GM12891 (cell line): ENCODE data around the gene LRCH1.
A peak's percentile ranks its signal among the peaks of the same experiment; 100 is the strongest.
"Not testable (repeated sequence)": the region's sequence is repeated elsewhere in the genome, so short reads cannot be mapped to it uniquely, and the experiment has no call there.

ENCODE experiments used
- DNase-seq: peaks from one replicate; pipeline ENCODE4 v3.0.0; 2011; ENCODE audit warnings: low spot score; ENCODE audit not compliant: insufficient read length
- FAIRE-seq: peaks from 2 replicates; lab custom pipeline; 2011; peaks lifted over from hg19 to GRCh38; lab: Jason Lieb, UNC
- PAX5 ChIP-seq: IDR thresholded peaks from 2 replicates; pipeline ENCODE4 v1.6.1; 2011; ENCODE audit warnings: low read length, moderate library complexity, mild to moderate bottlenecking; ENCODE audit not compliant: insufficient read depth, severe bottlenecking
- POLR2A ChIP-seq: IDR thresholded peaks from 2 replicates; pipeline ENCODE4 v1.6.1; 2011; ENCODE audit warnings: low read depth, low read length, control low read depth
- POLR2AphosphoS5 ChIP-seq: IDR thresholded peaks from 2 replicates; pipeline ENCODE4 v1.6.1; 2011; ENCODE audit warnings: low read depth, low read length, control low read depth
- POU2F2 ChIP-seq: IDR thresholded peaks from 2 replicates; pipeline ENCODE4 v1.6.1; 2011; ENCODE audit warnings: low read depth, mild to moderate bottlenecking, control low read depth, low read length, moderate library complexity
- SPI1 ChIP-seq: IDR thresholded peaks from 2 replicates; pipeline ENCODE4 v1.6.1; 2011; ENCODE audit warnings: low read depth, low read length, control low read depth
- TAF1 ChIP-seq: IDR thresholded peaks from 2 replicates; pipeline ENCODE4 v1.6.1; 2011; ENCODE audit warnings: low read depth, low read length, control low read depth

The LRCH1 gene

GRCh38 chr13:46751811-46752635 lies 199.1 kb downstream of the LRCH1 start:
- DNase-seq (peak; percentile 2), FAIRE-seq (peak; percentile 95)
- TF ChIP-seq TAF1 (no peak), POLR2A (peak; percentile 55; the same call in 1 of the 2 replicates), SPI1 (peak; percentile 94), POU2F2 (peak; percentile 38; the same call in 1 of the 2 replicates), POLR2AphosphoS5 (peak; percentile 77), PAX5 (no peak)

GRCh38 chr13:46753137-46753536 lies 200.2 kb downstream of the LRCH1 start:
- TF ChIP-seq POLR2AphosphoS5 (peak; percentile 47; the same call in 1 of the 2 replicates), TAF1 (no peak)
- DNase-seq: no peak
- FAIRE-seq: peak; percentile 26

DNA sequence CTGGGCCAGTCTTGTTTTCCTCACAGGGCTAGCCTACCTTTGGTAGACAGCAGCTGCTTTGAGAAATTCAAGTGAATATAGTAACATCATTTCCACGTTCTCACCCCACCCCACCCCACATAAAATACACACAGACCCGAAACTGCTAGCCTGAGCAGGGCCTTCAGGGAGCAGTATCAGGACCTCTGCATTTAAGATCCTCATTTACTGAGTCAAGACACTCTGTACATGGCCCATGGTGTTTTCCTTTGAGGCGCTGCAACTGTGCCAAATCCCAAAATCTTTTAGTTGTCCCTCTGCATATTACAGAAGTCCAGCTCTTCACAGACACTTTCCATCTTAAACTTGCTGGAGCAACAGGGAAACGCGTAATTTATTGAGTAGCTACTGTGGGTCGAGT lies 200.9 kb downstream of the LRCH1 start:
- TF ChIP-seq TAF1 (no peak), POLR2A (peak; percentile 20; the same call in 1 of the 2 replicates)
- DNase-seq (no peak), FAIRE-seq (no peak)

- FAIRE-seq (no peak), DNase-seq (no peak)
- TF ChIP-seq SPI1: no peak
- TF ChIP-seq TAF1: no peak
- no peak for TF ChIP-seq PAX5
- no peak for TF ChIP-seq POLR2A
- no peak for TF ChIP-seq POLR2AphosphoS5
- TF ChIP-seq POU2F2: no peak
Measured at GRCh38 chr13:46754812-46755211, 201.8 kb downstream of the LRCH1 start.

DNA sequence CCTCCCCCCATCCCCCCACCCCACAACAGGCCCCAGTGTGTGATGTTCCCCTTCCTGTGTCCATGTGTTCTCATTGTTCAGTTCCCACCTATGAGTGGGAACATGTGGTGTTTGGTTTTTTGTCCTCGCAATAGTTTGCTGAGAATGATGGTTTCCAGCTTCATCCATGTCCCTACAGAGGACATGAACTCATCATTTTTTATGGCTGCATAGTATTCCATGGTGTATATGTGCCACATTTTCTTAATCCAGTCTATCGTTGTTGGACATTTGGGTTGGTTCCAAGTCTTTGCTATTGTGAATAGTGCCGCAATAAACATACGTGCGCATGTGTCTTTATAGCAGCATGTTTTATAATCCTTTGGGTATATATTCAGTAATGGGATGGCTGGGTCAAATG lies 202.5 kb downstream of the LRCH1 start:
- not testable (repeated sequence) for FAIRE-seq

GRCh38 chr13:46756977-46757376 lies 204.0 kb downstream of the LRCH1 start:
- FAIRE-seq: no peak
- no peak for TF ChIP-seq POU2F2
- no peak for DNase-seq

More for the DNA sequence above, 202.5 kb downstream of the LRCH1 start:
- not testable (repeated sequence) for DNase-seq

DNA sequence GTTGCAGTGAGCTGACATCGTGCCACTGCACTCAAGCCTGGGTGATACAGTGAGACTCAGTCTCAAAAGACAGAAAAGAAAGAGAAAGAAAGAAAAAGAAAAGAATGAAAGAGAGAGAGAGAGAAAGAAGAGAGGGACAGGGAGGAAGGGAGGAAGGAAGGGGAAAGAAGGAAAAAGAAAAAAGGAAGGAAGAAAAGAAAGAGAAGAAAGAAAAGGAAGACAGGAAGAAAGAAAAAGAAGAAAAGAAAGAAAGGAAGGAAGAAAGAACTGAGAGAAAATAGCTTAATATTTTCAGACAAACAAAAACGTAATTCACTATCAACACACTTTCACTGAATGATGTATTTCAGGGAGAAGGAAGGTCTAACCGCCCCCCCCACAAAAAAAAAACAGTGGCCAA lies 204.7 kb downstream of the LRCH1 start:
- no peak for FAIRE-seq
- TF ChIP-seq POU2F2: no peak
- no peak for TF ChIP-seq POLR2AphosphoS5
- no peak for TF ChIP-seq PAX5
- TF ChIP-seq SPI1: no peak
- no peak for TF ChIP-seq POLR2A

GRCh38 chr13:46759846-46760245 lies 206.9 kb downstream of the LRCH1 start:
- TF ChIP-seq SPI1 (no peak), POU2F2 (no peak), POLR2A (no peak), TAF1 (no peak), POLR2AphosphoS5 (no peak), PAX5 (no peak)
- no peak for DNase-seq
- no peak for FAIRE-seq

More for the DNA sequence above, 204.7 kb downstream of the LRCH1 start:
- DNase-seq: no peak

DNA sequence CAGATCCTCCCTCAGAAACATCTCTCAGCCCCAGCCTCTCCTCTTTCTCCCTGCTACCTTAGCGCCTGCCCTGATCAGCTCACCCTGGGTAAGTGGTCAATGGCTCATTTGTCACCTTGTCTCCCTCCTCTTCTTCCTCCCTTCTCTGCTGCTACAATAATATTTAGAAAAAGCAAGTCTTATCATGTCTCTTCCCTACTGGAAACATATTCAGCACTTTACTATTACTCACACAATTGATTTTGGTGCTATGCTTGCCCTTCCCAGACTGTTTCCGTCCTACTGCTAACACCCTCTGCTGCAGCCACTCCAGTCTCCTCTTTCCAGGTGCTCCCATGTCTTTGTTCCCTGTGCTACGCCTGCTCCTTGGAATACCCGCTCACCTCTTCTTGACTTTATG lies 208.2 kb downstream of the LRCH1 start:
- no peak for FAIRE-seq

DNA sequence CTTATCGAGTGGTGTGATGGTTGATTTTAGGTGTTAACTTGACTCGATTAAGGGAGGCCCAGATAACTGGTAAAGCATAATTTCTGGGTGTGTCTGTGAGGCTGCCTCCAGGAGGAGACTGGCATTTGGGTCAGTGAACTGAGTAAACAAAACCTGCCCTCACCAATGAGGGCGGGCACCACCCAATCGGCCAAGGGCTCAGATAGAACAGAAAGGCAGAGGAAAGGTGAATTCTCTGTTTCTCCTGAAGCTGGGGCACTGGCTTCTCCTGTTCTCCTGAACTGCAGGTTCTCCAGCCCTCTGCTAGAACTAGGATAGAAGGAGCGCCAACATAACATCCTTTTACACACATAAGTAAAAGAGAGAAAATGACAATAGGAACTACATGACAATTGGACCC lies 208.9 kb downstream of the LRCH1 start:
- TF ChIP-seq TAF1 (no peak), SPI1 (no peak), POU2F2 (no peak), PAX5 (no peak), POLR2AphosphoS5 (no peak), POLR2A (no peak)
- FAIRE-seq (no peak), DNase-seq (no peak)

More for the DNA sequence above, 208.2 kb downstream of the LRCH1 start:
- no peak for DNase-seq
- no peak for TF ChIP-seq POLR2A
- TF ChIP-seq POU2F2: no peak
- no peak for TF ChIP-seq SPI1
- no peak for TF ChIP-seq PAX5
- no peak for TF ChIP-seq POLR2AphosphoS5

- DNase-seq, FAIRE-seq: not testable (repeated sequence)
Measured at GRCh38 chr13:46769925-46770324, 217.0 kb downstream of the LRCH1 start.
